Measurements from ENCODE around the gene RAB40B. TPM values are rescaled to one million over a fixed set of nuclear protein-coding genes. Genes with fewer than 3 reads are reported as not detected.

RAB40B gene
- total RNA-seq, 1 experiment from 2014 or later = 22.1 TPM

GRCh38 chr17:82611140-82612058 lies 87.1 kb downstream of the RAB40B start:
- Histone ChIP-seq H3K4me2 (ENCODE audit: low read length) (no peak overlapping the region), H2AFZ (ENCODE audit: low read depth, low read length, poor library complexity, severe bottlenecking) (no peak overlapping the region), H3K4me3 (replicated peaks in 1 of 2; ENCODE audit: low read depth in 1 of 2, low read length in 2 of 2) (no peak overlapping the region), H3K27ac (ENCODE audit: low read depth, low read length) (no peak overlapping the region), H3K79me2 (ENCODE audit: insufficient read depth, low read length) (no peaks in the 10 kb centered on the region; the same call in 1 of the 2 replicates), H3K4me1 (ENCODE audit: control insufficient read depth in 1 of 2, insufficient read depth in 2 of 2, low read length in 2 of 2) (no peaks in the 10 kb centered on the region), H3K27me3 (ENCODE audit: insufficient read depth, low read length) (no peaks in the 10 kb centered on the region), H3K36me3 (ENCODE audit: control insufficient read depth in 1 of 2, insufficient read depth in 2 of 2, low read length in 2 of 2) (peaks cover 24 to 33% of the 10 kb centered on the region in 2 experiments), H3K9me3 (ENCODE audit: control insufficient read depth in 1 of 2, insufficient read depth in 1 of 2, low read depth in 1 of 2, low read length in 2 of 2) (no peaks in the 10 kb centered on the region), H3K9me2 (ENCODE audit: insufficient read depth) (no peaks in the 10 kb centered on the region), H4K20me1 (ENCODE audit: insufficient read depth) (no peaks in the 10 kb centered on the region), H3K9ac (ENCODE audit: low read length) (no peak overlapping the region)
- TF ChIP-seq YY1 (IDR thresholded peaks at IDR 0.05; ENCODE audit: extremely low read depth, insufficient replicate concordance, low read depth, low read length) (no peak), MAX (IDR thresholded peaks at IDR 0.05) (no peak), SP1 (IDR thresholded peaks at IDR 0.05; ENCODE audit: low read depth) (no peak), RAD21 (IDR thresholded peaks at IDR 0.05; ENCODE audit: low read depth) (no peak), REST (IDR thresholded peaks at IDR 0.05; ENCODE audit: low read depth) (no peak), SRF (IDR thresholded peaks at IDR 0.05; ENCODE audit: low read depth) (no peak), ELF1 (IDR thresholded peaks at IDR 0.05; ENCODE audit: borderline replicate concordance, low read depth) (no peak), EZH2phosphoT487 (IDR thresholded peaks at IDR 0.05; ENCODE audit: borderline replicate concordance) (no peak), CBX3 (IDR thresholded peaks at IDR 0.05; ENCODE audit: low read depth) (no peak), FOSL1 (IDR thresholded peaks at IDR 0.05; ENCODE audit: low read depth) (no peak), ZBTB33 (IDR thresholded peaks at IDR 0.05; ENCODE audit: extremely low read depth, insufficient replicate concordance, low read length) (no peak), ZNF274 (IDR thresholded peaks at IDR 0.05; ENCODE audit: low read depth, low read length) (no peak), ZFX (IDR thresholded peaks at IDR 0.05) (no peak)
- ChIA-PET CTCF (no interaction called here), RAD21 (ENCODE audit: low non-redundant PET in 1 of 2, low total read pairs in 2 of 2, uncharacterized antibody in 2 of 2, unreplicated experiment in 2 of 2) (no interaction called here), POLR2A (no interaction called here)
- no peak for ATAC-seq
- BruUV-seq (replicated peaks) = no TSS peak
- intact Hi-C loops (cut with micrococcal nuclease) = no loop called here
- DNase-seq (ENCODE audit: low read depth, low spot score) = no peak
